ENCODE measurements around the gene ASIP. TPM values are rescaled to one million over a fixed set of nuclear protein-coding genes. Genes with fewer than 3 reads are reported as not detected.
A peak's percentile ranks its signal among the peaks of the same experiment; 100 is the strongest.
"Not testable (repeated sequence)": the region's sequence is repeated elsewhere in the genome, so short reads cannot be mapped to it uniquely, and the experiment has no call there.

The ASIP gene
- total RNA-seq, 2 experiments from 2014 or later = not detected

GRCh38 chr20:34292496-34292895 lies 51.3 kb downstream of the ASIP start:
- Mint-ChIP-seq H3K27me3 (no peaks in the 10 kb centered on the region), H3K4me3 (no peak overlapping the region), H3K4me1 (peaks cover under 1% of the 10 kb centered on the region), H3K9me3 (no peaks in the 10 kb centered on the region), H3K27ac (no peak overlapping the region), H3K36me3 (peaks cover 47% of the 10 kb centered on the region)
- no peak for DNase-seq

GRCh38 chr20:34293119-34293518 lies 51.9 kb downstream of the ASIP start:
- Mint-ChIP-seq H3K9me3 (no peaks in the 10 kb centered on the region), H3K27me3 (no peaks in the 10 kb centered on the region), H3K36me3 (peaks cover 48% of the 10 kb centered on the region), H3K27ac (peak overlapping the region; percentile 22), H3K4me1 (peaks cover 2% of the 10 kb centered on the region), H3K4me3 (no peak overlapping the region)
- DNase-seq = no peak

GRCh38 chr20:34293589-34293988 lies 52.4 kb downstream of the ASIP start:
- no peaks in the 10 kb centered on the region for H3K9me3 Mint-ChIP-seq
- H3K27ac Mint-ChIP-seq = peak overlapping the region; percentile 22
- peaks cover 46% of the 10 kb centered on the region for H3K36me3 Mint-ChIP-seq
- H3K4me1 Mint-ChIP-seq = peaks cover 2% of the 10 kb centered on the region
- H3K4me3 Mint-ChIP-seq = no peak overlapping the region
- no peaks in the 10 kb centered on the region for H3K27me3 Mint-ChIP-seq
- no peak for DNase-seq

GRCh38 chr20:34294563-34294962 lies 53.3 kb downstream of the ASIP start:
- no peak overlapping the region for H3K27ac Mint-ChIP-seq
- no peak for DNase-seq
- peaks cover 46% of the 10 kb centered on the region for H3K36me3 Mint-ChIP-seq
- no peaks in the 10 kb centered on the region for H3K9me3 Mint-ChIP-seq
- no peaks in the 10 kb centered on the region for H3K27me3 Mint-ChIP-seq
- no peak overlapping the region for H3K4me3 Mint-ChIP-seq
- peaks cover 2% of the 10 kb centered on the region for H3K4me1 Mint-ChIP-seq

- Mint-ChIP-seq H3K9me3 (no peaks in the 10 kb centered on the region), H3K27ac (no peak overlapping the region), H3K4me3 (no peak overlapping the region), H3K36me3 (peaks cover 40% of the 10 kb centered on the region), H3K27me3 (no peaks in the 10 kb centered on the region), H3K4me1 (peaks cover 2% of the 10 kb centered on the region)
- DNase-seq = no peak
Measured at GRCh38 chr20:34295284-34295683, 54.1 kb downstream of the ASIP start.

- Mint-ChIP-seq H3K9me3 (no peaks in the 10 kb centered on the region), H3K36me3 (peaks cover 33% of the 10 kb centered on the region), H3K4me1 (peaks cover 6% of the 10 kb centered on the region), H3K27me3 (no peaks in the 10 kb centered on the region), H3K27ac (no peak overlapping the region), H3K4me3 (no peak overlapping the region)
- no peak for DNase-seq
Measured at GRCh38 chr20:34296468-34296867, 55.2 kb downstream of the ASIP start.

GRCh38 chr20:34298294-34298784 lies 57.1 kb downstream of the ASIP start:
- not testable (repeated sequence) for H3K9me3 Mint-ChIP-seq, DNase-seq, H3K27ac Mint-ChIP-seq, H3K4me3 Mint-ChIP-seq, H3K27me3 Mint-ChIP-seq
- H3K36me3 Mint-ChIP-seq = peaks cover 33% of the 10 kb centered on the region
- peaks cover 15% of the 10 kb centered on the region for H3K4me1 Mint-ChIP-seq

GRCh38 chr20:34299556-34300255 lies 58.5 kb downstream of the ASIP start:
- Mint-ChIP-seq H3K4me1 (peaks cover 19% of the 10 kb centered on the region), H3K36me3 (peaks cover 25% of the 10 kb centered on the region), H3K4me3 (no peak overlapping the region), H3K27ac (no peak overlapping the region), H3K9me3 (no peaks in the 10 kb centered on the region), H3K27me3 (no peaks in the 10 kb centered on the region)
- DNase-seq = no peak

GRCh38 chr20:34300256-34300806 lies 59.1 kb downstream of the ASIP start:
- peaks cover 22% of the 10 kb centered on the region for H3K36me3 Mint-ChIP-seq

GRCh38 chr20:34300809-34301586 lies 59.8 kb downstream of the ASIP start:
- H3K27me3 Mint-ChIP-seq = no peaks in the 10 kb centered on the region
- peaks cover 19% of the 10 kb centered on the region for H3K4me1 Mint-ChIP-seq
- H3K36me3 Mint-ChIP-seq = peaks cover 17% of the 10 kb centered on the region
- peak overlapping the region; percentile 90 for H3K4me3 Mint-ChIP-seq
- no peaks in the 10 kb centered on the region for H3K9me3 Mint-ChIP-seq
- H3K27ac Mint-ChIP-seq = peak overlapping the region; percentile 92
- no peak for DNase-seq

More at GRCh38 chr20:34300256-34300806, 59.1 kb downstream of the ASIP start:
- Mint-ChIP-seq H3K4me1 (peaks cover 19% of the 10 kb centered on the region), H3K4me3 (no peak overlapping the region), H3K9me3 (no peaks in the 10 kb centered on the region), H3K27ac (no peak overlapping the region), H3K27me3 (no peaks in the 10 kb centered on the region)
- DNase-seq = no peak

GRCh38 chr20:34301587-34302311 lies 60.5 kb downstream of the ASIP start:
- peak overlapping the region; percentile 92 for H3K27ac Mint-ChIP-seq
- DNase-seq = no peak
- H3K36me3 Mint-ChIP-seq = peaks cover 17% of the 10 kb centered on the region
- peaks cover 19% of the 10 kb centered on the region for H3K4me1 Mint-ChIP-seq
- H3K27me3 Mint-ChIP-seq = no peaks in the 10 kb centered on the region
- H3K4me3 Mint-ChIP-seq = peak overlapping the region; percentile 90
- no peaks in the 10 kb centered on the region for H3K9me3 Mint-ChIP-seq

- peaks cover 19% of the 10 kb centered on the region for H3K4me1 Mint-ChIP-seq
- H3K27ac Mint-ChIP-seq = peak overlapping the region; percentile 92
- peak overlapping the region; percentile 90 for H3K4me3 Mint-ChIP-seq
- DNase-seq = no peak
- H3K9me3 Mint-ChIP-seq = no peaks in the 10 kb centered on the region
- H3K27me3 Mint-ChIP-seq = no peaks in the 10 kb centered on the region
- peaks cover 17% of the 10 kb centered on the region for H3K36me3 Mint-ChIP-seq
Measured at GRCh38 chr20:34302312-34302722, 61.1 kb downstream of the ASIP start.

- Mint-ChIP-seq H3K36me3 (peaks cover 14% of the 10 kb centered on the region), H3K9me3 (no peaks in the 10 kb centered on the region), H3K27ac (peak within 1 kb of the TSS; percentile 92), H3K4me1 (peaks cover 17% of the 10 kb centered on the region), H3K27me3 (no peaks in the 10 kb centered on the region), H3K4me3 (peak within 1 kb of the TSS; percentile 90)
- peak; percentile 94 for DNase-seq
Measured at GRCh38 chr20:34302723-34303533, 61.7 kb downstream of the ASIP start, which contains the start of gene AHCY. TSS of gene AHCY (minus strand) at chr20:34303355. CDS start at chr20:34303270, 85 bp downstream.

All from activated naive CD8-positive, alpha-beta T cell treated with anti-CD3 and anti-CD28 coated beads for 36 hours (primary cell).